GM12872 (cell line): Measurements from ENCODE around the gene UCP3.

ENCODE experiments used
- CTCF ChIP-seq: IDR thresholded peaks from 3 replicates; pipeline ENCODE4 v1.5.1; 2011; ENCODE audit warnings: low read depth, mild to moderate bottlenecking, low read length, moderate library complexity; ENCODE audit not compliant: insufficient read depth

UCP3 gene

DNA sequence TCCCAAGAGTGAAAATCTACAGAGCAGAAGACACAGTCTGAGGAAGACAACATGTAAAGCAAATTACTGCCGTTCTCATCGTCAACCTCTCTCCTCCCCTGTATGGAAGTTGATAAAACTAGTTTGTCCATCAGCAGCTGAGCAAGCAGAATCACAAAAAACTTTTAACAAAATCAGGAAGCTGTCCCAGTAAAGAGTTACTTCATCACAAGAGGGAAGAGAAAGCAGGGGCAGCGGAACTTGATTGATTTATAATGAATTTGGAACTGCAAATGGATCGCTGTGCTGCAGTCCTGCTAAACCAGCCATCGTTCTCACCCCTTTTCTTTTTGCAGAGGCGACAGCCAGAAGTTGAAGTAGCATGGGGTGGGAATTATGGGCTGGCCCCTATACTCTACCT is 13.7 kb upstream of the UCP3 start:
- TF ChIP-seq CTCF = no peak

DNA sequence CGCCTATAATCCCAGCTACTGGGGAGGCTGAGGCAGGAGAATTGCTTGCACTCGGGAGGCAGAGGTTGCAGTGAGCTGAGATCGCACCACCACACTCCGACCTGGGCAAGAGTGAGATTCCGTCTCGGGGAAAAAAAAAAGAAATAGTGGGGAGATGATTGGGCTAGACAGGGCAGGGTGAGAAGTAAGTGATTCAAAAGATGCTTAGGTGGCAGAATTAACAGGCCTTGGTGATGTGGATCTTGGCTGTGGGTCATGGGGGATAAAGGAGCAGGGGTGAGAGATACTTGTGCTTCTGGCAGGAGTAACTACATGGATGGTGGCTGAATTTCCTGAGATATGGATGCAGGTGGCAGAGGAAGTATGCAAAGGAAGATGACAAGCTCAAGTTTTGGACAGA is 13.1 kb upstream of the UCP3 start:
- no peak for TF ChIP-seq CTCF

- TF ChIP-seq CTCF = no peak
Measured at GRCh38 chr11:74020539-74020938, 11.7 kb upstream of the UCP3 start.

DNA sequence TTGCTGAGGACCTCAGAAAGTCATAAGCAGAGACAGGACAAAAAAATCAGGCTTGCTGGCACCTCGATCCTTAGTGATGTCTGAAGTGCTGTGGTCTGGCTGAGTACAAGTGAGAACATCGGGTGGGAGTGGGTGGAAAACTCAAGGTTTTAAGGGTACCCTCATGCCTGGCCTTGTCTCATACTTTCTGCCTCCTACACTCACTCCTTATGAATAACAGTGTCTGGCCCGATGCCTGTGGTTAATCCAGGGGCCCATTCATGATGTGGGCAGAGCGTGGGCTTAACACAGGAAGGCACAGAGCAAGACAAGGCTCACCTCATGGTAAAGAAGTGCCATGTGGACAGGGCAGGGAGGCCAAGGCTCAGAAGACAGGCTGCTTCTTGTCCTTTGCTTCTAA is 11.0 kb upstream of the UCP3 start:
- TF ChIP-seq CTCF = no peak

GRCh38 chr11:74019104-74019738 is 10.3 kb upstream of the UCP3 start:
- no peak for TF ChIP-seq CTCF

DNA sequence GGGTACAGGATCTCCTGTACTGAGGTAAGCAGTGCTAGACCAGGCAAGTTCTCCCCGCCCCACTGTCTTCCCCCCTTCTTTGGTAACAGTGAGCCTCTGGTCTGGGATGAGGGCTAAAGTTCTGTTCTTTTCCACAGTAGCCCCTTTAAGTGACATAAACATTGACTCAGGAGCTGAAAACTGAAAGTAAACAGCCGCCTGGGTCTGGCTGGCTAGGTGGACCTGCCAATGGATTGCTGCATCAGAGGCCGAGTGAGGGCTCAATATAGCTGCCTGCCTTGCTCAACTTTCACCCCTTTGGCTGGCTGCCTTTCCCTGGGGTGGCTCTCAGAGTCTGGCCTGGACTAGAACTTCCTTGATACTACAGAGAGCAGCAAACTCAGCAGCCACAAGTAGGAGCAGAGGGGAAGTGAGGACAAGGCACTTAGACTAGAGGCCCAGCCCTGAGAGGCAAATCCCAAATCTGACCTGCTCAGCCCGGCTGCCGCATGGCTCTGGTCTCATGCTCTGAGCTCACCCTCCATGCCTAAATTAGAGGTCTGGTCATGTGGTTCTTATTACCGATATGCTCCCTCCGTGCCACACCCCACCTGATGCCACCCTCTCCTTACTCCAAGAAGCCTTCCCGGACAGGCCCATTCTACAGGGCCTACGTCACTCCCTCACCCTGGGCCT is 9.6 kb upstream of the UCP3 start:
- no peak for TF ChIP-seq CTCF

- TF ChIP-seq CTCF = no peak
Measured at GRCh38 chr11:74017631-74018030, 8.7 kb upstream of the UCP3 start.
